Measurements from ENCODE around the gene SPTLC2.

SPTLC2 gene

DNA sequence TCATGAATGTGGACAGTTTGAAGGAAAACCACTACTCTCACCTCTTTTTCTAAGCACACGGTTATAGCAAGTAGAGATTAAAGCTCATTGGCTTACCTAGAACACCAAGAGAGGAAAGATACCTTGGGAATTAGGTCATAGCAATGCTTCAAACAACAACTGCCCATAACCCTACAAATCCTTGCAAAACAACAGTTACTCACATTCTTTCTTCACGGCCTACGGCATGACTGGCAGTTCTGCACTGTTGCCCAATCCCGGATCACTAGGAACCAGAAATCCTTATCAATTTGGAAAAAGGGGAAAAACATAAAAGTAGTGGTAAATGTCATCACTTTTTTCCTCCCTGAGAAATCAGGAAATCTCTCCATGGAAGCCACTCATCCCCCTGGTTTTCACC, 108.2 kb downstream of the SPTLC2 start:
- DNase-seq (ENCODE audit: low spot score) (no peak), FAIRE-seq (no peak)

DNA sequence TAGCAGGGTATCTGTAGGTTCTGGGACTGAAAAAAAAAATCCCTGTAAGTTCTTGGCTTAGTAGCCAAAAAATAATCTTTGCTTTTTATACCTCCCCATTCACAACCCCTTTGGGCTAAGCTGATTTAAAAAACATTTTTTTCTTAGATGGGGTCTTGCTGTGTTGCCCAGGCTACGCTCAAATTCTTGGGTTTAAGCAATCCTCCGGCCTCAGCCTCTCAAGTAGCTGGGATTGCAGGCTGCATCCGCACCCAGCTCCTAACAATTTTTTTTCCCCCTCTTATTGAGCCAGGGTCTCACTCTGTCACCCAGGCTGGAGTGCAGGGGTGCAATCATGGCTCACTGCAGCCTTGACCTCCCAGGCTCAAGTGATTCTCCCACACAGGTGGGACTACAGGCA, 108.7 kb downstream of the SPTLC2 start:
- DNase-seq (ENCODE audit: low spot score) = no peak
- FAIRE-seq = no peak

DNA sequence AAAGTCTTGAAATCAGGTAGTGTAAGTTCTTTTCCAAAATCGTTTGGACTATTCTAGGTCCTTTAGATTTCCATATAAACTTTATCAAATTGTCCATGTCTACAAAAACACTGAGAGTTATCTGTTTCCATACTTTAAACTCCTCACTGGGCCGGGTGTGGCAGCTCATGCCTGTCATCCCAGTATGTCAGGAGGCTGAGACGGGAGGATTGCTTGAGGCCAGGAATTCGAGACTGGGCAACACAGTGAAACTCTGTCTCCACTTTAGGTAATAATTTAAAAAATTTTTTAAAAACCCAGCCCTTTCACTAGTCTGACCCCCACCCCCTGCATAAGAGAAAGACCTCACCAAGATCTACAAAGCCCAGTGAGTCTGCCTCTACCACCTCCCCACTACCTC, 111.4 kb downstream of the SPTLC2 start:
- FAIRE-seq = no peak

DNA sequence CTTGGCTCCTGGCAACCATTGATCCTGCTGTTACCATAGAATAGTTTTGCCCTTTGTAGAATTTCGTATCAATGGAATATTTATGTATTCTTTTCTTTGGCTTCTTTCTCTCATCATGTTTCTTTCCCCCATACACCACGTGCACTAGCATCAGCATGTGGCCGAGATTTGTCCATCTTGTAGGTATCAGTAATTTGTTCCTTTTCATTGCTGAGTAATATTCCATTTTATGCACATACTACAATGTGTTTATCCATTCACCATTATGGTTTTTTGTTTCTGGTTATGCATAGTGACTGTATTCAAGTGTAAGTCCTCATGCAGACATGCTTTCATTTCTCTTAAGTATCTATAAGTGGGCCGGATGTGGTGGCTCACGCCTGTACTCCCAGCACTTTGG, 113.3 kb downstream of the SPTLC2 start:
- DNase-seq (ENCODE audit: low spot score) = no peak
- FAIRE-seq = no peak

More for the DNA sequence above, 111.4 kb downstream of the SPTLC2 start:
- DNase-seq (ENCODE audit: low spot score) = no peak

DNA sequence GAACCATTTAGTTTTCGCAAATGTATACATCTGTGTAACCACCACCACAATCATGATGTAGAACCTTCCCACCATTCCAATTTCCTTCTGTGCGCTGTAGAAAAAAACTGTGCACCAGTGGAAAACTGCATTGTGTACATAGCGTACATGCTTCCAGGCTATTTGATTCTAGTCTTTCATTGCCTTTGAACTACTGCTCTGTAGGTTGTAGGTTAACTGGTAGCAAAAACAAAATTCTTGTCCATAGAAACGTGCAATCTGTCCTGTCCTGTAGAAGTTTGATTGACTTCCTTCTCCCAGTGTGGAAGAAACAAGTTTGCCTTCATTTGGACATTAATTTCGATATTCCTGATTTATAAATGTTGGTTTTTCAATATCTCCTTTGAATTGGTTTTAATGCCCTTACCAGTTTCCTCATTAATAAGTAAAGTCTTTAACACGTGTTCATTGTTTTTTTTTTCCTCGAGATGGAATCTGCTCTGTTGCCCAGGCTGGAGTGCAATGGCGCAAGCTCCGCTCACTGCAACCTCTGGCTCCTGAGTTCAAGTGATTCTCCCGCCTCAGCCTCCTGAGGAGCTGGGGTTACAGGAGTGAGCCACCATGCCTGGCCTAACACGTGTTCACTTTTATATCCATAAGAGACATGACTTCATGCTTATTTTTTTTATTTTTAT, 114.2 kb downstream of the SPTLC2 start:
- DNase-seq (ENCODE audit: low spot score) (no peak), FAIRE-seq (no peak)

DNA sequence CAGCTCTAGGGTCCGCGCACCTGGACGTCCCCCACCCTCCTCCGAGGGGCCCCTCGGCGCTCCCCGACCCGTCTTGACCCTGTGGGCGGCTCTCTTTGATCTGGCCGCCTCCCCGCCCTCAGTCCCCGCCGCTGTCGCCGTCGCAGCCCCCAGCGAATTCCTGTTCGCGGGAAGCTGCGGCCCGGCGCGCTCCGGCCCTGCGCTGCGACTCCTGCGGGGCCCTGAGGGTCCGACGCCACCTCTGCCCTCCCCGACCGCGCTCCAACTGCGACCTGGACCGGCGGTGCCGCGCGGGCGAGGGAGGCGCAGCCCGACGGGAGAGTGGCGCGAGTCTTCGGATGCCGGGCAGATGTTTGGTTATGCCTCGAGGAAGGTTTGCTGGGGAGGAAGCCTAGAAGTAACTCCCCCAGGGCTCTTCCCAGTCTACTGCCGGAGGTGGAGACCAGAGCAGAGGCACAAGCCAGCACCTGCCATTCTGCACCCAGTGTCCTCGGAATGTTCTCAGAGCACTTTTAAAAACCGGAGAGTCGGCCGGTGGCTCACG, 117.4 kb downstream of the SPTLC2 start:
- DNase-seq (ENCODE audit: low spot score) = no peak
- no peak for FAIRE-seq

DNA sequence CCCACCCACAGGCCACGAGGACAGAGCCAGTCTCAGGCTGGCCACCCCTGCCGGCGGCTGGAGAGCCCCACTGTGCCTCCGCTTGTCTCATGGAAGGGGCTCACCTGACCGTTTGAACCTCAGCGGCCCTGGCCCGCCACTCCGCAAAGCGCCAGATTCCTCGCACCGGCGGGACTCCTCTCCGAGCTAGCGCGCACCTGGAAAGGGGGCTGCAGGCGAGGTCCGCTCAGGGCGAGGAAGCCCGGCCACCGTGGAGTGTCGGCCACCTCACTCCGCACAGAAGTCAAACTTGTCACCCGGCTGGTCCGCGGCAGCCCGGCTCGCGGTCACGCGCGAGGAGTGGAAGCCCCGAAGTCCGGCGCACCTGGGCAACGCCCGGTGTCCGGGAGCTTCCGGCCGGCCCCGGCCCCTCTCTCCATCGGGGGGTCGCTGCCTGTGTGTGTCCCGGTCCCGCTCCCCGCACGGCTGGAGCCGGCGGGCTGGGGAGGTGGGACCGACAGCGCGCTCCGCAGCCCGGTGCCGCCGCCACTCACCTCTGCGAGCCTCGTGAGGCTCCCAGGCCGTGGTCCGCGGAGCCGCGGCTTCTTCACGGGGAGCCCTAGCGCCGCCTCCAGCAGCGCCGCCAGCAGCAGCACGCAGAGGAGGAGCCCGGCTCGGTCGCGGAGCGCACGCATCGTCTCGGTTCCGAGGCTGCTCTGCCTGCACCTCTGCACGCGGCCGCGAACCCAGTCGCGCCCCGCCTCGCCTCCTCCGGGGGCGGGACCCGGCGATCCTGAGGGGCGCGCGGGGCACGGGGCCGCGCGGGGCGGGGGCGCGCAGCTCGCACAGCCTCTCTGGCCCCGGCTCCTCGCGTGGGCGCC, 118.1 kb downstream of the SPTLC2 start, which contains the start of gene ISM2:
Gene ISM2 (minus strand): TSS at position 697 of the 860 bp plus-strand sequence. CDS start 23 bp downstream, at position 674.
- DNase-seq (ENCODE audit: low spot score) (no peak), FAIRE-seq (no peak)

DNA sequence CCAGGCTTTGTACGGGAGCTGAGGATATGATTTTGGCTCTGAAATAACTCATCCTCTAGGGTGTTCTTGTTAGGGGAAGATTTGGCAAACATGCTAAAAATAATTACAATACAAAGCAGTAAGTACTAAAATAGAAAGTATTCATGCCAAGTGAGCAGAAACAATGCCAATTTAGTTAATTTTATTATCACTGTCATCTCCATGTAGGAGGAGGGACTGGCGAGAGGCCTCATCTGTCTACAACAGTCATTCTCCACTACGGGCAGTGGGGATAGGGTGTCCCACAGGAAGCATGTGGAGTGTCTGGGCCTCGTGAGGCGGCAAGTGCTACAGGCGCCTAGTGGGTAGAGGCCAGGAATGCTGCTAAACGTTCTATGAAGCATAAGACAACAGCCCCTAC, 121.1 kb downstream of the SPTLC2 start:
- no peak for FAIRE-seq
- no peak for DNase-seq (ENCODE audit: low spot score)

DNA sequence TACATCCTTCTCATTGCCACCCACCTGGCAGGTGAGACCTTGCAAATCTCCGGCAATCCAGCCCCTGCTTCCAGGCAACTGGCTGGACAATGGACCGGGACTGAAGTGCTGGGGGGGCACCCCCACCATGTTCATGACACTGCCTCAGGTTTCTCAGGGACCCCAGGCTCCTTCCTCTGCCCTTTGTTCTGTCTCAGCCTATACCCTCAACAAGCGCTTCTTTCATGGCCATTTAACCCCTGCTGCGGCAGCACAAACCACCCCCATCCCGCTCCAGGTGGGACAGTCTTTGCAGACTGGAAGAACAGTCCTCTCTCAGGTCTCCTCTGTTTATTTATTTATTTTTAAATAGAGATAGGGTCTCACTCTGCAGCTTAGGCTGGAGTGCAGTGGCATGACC, 125.4 kb downstream of the SPTLC2 start:
- FAIRE-seq = no peak

DNA sequence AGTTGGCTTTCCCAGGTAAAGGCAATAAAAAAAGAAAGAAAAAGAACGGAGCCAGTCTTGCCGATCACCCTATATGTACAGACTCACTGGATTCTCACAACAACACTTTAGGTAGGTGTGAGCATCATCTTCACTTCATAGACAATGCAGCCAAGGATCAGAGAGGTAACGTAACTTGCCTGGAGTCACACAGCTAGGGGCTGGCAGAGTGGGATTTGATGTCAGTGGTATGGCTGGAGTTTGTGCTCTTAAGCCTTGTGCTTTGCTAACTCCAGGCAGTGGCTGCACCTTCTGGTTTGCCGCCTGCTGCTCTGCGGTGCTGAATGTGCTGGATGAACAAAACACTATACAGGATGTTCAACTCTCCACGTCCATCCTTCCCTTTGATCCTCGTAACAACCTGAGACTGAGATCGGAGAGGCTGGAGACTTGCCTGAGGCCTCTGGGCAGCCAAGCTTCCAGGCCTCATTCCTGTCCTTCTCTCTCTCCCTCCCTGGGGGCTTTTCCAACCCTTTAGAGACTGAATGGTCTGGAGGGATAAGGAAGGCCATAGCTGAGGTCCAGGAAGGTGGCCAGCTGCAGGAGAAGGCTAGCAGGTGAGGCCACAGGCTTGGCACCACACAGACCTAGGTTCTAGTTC, 126.0 kb downstream of the SPTLC2 start:
- no peak for FAIRE-seq
- no peak for DNase-seq (ENCODE audit: low spot score)

More for the DNA sequence above, 125.4 kb downstream of the SPTLC2 start:
- DNase-seq (ENCODE audit: low spot score) = no peak

DNA sequence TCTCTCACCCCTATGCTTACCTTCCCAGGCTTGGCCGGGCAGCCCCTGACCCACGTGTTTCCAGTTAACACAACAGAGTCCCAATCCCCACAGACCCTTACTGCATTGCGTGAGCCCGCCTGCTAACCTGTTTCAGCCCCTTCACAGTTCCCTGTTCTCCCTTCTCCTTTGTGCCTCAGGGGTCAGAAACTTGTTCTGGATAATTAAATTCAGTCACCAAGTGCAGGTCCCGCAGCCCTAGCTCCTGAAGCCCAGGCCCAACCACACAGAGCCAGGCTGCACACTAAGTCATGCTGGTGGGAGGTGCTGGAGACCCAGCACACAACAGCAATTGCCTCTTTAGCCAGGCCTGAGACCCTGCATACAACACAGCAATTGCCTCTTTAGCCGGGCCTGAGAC, 127.4 kb downstream of the SPTLC2 start:
- FAIRE-seq = no peak
- DNase-seq (ENCODE audit: low spot score) = no peak

DNA sequence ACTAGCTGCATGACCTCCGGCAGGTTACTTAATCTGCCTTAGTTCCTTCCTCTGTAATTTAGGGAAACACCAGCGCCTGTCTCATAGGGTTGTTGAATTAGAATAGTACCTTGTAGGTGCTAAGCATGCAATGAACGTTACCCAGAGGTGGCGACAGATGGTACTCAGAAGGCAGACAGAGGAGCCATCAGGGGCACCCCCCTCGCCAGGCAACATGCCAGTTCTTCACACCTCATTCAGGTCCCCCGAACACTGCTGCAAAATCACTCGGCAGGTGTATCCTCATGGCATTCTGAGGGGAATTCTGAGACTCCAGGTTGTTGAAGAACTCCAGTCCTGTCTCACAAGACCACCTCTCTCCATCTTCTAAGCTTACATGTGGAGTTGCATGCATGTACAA, 127.9 kb downstream of the SPTLC2 start:
- DNase-seq (ENCODE audit: low spot score) (no peak), FAIRE-seq (no peak)

DNA sequence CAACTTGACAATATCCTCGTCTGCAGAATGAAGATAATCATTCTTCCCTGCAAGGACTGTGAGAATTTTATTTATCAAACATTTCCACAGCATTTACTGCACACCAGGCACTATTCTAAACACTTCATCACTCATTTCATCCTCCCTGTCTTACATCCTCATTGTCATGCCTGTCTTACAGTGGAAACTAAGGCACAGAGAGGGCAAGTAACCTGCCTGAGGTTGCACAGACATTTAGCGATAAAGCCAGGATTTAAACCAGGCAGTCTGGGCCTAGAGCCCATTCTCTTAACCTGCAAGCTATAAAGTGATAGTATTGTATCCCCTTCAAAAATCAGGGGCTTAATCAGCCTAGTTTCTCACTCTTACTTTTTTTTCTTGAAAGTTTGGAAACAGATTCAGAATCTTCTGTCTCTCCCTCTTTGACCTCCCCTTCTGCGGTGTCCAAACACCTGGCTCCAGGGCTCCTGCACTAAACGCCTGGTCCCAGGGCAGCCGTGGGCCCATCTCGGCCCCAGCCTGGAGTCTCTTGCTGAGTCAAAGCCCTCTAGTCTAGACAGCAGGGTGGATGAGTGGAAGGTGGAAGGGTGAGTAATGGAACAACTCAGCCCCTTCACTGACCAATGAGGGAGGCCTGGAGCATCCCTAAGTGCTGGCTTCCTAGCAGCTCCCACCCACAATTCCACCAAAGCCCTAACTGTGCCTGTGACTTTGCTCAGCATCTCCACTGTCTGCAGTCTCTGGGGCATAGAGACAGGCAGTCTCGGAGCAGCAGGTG, 130.3 kb downstream of the SPTLC2 start:
- DNase-seq (ENCODE audit: low spot score) (peak; percentile 46), FAIRE-seq (peak; percentile 12)

DNA sequence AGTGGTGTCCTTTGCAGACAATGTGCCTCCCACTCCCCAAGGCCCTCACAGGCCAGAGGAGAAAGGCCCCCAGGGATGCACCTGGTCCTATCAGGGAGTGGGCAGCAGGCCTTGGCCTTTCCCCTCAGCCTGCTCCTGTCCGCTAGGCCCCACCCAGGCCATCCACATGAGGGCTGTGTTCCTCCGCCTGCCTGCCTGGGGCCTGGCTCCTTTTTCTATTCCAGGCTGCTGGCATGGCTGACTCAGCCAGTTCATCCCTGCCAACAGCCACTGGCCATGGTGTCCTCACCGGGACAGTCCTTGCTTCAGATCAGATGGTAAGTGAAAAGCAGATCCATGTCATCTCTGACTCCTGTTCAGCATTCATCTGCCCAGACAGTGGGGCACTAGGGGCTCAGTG, 131.2 kb downstream of the SPTLC2 start:
- FAIRE-seq = no peak
- no peak for DNase-seq (ENCODE audit: low spot score)

DNA sequence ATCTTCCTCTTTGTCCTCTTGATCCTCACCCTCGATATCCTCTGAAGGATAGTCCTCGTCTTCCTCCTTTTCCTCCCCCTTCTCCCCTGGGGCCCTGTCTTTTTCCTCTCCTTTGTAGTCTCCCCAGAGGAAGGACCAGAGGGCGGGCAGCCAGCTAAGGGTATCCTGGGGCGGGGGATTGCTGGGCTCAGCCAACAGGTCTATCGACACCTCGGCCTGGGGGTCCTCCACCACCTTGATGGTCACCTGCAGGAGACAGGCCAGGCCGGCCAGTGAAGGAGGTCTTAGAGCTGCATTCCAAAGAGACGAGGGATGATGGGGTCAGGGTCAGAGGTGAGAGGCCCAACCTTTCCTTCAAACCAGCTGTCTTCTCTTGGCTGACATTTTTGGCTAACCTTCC, 134.0 kb downstream of the SPTLC2 start:
- no peak for DNase-seq (ENCODE audit: low spot score)

DNA sequence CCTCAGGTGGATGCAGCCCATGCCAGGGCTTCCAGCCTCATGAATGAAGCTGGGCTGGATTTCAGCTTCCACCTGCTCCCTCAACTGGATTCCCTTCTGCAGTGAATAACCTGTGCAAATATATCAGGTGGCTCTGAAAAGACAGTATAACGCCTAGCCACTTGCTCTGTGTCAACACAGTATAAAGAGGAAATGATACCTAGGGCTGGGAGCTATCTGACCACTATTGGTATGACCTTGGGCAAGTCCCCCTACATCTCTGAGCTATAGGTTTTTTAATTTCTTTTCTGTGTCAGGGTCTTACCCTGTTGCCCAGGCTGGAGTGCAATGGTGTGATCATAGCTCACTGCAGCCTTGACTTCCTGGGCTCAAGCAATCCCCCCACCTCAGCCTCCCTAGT, 137.6 kb downstream of the SPTLC2 start:
- DNase-seq (ENCODE audit: low spot score) (no peak), FAIRE-seq (no peak)

More for the DNA sequence above, 134.0 kb downstream of the SPTLC2 start:
- no peak for FAIRE-seq

DNA sequence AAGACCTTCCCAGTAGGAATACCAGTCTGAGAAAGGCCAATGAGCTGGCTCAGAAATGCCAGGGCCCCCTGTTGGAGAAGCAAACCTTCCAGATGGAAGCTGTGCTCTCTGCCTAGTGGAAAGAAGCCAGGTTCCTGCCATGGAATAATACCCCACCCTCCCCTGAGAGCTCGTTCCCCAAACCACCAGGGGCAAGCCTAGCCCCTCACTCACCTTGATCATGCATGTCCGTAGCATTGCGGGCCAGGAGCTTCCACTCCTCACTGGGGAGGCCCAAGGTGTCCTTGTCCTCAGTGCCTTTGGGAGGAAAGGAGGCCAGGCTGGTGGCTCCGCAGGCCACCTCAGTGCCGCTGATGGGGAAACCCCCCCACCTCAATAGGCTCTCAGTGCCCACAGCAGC, 138.4 kb downstream of the SPTLC2 start:
- no peak for FAIRE-seq
- DNase-seq (ENCODE audit: low spot score) = no peak

DNA sequence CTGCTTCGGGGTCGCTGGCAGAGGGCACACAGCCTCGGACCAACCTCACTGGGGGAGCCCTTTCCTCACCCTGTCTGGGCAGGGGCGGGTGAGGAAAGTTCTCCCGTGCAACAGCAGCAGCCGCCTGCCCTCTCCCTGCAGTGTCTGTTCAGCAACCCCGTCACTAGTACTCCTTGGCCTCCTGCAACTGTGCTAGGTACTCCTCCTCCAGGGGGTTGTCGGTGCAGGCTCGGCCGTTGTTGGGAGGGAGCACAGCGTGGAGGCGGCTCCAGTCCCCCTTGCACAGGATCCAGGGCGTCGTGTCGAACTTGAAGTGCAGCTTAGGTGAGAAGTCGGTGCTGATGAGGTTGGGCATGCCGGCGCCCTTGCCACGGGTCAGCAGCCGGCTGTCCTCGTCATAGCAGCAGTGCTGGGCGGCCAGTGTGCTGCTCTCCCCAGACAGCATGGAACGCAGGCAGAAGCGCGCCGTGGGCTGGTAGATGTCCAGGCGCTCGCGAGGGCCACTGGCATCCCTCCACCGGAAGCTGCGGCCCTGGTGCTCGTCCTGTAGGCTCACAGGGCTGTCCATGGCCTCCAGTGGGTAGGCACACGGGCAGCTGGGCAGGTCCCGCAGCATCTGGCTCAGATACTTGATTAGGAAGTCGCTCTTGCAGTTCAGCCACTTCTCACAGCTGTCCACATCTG, 140.9 kb downstream of the SPTLC2 start:
- FAIRE-seq (no peak), DNase-seq (ENCODE audit: low spot score) (no peak)

DNA sequence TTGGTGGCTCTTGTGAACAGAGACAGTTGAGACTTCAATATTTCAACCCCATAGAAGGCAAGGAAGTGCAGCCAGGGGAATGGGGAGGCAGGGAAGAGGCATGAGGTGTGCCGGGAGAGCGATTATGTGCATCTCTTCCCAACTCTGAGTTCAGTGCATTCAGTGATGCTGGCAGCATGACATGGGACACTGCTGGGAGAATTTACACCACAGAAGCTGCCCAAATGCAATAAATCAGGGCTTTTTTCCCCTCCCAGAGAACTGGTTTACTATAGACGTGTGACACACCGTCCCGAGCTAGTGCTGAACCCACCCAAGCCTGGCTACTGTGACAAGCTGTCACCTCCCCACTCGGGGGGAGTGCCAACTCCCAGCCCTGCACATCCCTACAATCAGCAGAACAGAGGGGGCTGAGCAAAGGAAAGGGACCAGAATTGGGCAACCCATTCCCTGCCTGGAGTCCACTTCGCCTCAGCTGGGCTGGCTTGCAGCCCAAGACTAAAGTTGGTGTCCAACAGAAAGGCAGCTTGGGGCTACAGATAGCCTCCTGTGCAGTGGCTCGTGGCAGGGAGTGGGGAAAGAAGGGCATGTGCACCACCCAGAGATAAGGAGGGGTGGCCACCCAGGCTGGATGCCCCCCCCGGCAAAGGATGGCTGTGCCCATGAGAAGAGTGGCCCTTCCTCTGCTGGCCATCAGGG, 141.8 kb downstream of the SPTLC2 start:
- DNase-seq (ENCODE audit: low spot score) = no peak
- no peak for FAIRE-seq

DNA sequence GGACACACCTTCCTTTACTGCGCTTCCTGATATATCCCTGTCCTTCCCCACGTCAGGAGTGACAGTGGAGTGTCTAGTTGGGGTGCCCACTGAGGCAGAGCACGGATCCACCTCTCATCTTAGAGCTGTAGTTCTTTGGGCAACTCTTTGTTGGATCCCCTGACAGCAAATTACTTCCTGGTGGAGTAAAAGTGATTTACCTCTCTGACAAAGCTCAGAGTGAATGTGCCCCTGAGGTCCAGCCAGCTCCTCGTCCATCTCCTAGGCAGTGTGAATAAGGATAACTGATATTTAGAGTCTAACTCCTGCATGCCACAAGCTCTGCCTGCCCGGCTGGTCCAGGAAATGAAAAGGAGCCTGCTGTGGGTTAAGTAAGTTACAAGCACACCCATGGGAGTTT, 142.5 kb downstream of the SPTLC2 start:
- FAIRE-seq (no peak), DNase-seq (ENCODE audit: low spot score) (no peak)

Data from RCC 7860 (cell line).